Measurements from ENCODE around the gene SLMAP.

Gene SLMAP

DNA sequence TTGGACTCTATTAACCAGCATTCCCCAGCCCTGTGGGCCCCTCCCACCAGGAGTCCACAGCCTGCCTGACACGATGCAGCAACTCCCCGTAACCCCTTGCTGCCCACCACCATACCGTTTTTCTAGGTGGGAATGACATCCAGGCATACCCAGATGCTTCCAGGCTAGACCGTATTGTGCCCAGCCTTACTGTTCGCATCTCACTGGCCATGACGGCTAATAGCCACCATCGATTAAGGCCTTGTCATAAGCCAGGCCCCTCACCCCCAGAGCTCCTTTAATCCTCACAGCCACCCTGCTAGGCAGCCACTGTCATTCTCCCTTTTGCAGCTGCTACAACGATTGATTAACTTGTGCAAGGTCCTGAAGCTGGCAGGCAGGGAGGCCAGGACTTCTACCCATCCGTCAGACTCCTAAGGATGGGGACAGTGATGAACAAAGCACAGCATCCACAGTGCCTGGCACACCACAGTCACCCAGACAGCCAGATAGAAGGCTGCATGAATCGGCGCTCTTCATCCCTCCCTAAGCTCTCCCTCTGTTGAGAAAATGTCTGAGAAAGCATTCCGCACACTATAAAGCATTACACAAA is 192.1 kb downstream of the SLMAP start:
- peak; percentile 36 for DNase-seq

DNA sequence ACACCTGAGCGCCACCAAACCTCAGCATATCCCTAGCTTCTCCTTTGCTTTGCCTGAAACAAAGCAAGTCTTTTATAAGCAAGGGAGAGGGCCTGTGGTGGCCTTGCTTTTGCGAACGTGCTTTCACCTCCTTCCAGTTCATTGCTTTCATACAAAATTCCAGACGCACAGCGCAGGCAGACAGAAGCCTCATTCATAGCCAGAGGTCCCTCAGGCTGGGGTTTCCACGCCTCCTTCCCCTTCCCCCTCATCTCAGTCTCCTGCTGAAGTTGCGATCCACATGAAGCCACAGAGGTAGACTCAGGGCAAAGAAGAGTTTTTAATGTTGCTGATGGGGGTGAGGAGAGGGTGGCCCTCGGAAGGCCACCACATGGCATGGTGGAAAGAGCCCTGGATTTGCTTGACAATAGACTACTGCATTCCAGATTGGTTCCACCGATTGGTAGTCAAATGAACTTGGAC is 192.7 kb downstream of the SLMAP start:
- DNase-seq: peak; percentile 17

DNA sequence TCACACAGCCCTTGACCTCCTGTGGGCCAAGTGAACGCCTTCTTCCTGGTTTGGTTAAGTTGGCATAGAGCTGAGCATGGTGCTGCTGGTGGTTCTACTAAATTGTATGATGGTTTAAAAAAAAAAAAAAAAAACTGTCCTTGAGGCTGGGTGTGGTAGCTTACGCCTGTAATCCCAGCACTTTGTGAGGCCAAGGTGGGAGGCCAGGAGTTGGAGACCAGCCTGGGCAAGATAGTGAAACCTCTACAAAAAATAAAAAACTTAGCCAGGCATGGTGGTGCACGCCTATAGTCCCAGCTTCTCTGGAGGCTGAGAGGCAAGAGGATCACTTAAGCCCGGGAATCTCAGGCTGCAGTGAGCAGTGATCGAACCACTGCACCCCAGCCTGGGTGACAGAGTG is 193.2 kb downstream of the SLMAP start:
- DNase-seq: no peak

DNA sequence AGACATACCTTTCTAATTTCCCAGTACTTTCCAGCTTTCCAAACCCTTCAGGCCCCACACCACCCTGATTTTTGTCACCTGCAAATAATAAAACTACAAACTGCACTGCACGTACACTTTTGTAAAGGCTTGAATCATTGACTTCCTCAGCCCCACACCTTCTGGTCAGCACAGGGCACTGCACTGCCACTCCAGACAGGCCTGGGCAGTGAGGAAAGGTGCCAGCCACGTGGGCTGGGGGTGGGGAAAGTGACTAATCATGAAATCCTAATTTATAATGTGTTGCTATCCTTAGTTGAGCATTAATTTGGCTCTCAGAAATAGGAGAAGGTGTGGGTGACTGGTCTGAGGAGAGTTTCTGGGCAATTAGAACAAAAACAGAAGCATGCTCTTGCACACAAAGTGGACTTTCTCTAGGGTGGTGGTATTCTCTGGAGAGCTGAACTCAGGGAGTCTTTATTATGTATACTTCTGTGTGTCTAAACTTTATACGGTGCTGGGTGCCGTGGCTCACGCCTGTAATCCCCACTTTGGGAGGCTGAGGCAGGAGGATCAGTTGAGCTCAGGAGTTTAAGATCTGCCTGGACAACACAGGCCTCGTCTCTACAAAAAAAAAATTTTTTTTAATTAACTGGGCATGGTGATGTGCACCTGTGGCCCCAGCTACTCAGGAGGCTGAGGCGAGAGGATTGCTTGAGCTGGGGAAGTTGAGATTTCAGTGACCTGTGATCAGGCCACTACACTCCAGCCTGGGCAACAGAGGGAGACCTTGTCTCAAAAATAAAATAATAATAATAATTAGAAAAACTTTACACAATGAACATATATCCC is 193.9 kb downstream of the SLMAP start:
- peak; percentile 42 for DNase-seq

DNA sequence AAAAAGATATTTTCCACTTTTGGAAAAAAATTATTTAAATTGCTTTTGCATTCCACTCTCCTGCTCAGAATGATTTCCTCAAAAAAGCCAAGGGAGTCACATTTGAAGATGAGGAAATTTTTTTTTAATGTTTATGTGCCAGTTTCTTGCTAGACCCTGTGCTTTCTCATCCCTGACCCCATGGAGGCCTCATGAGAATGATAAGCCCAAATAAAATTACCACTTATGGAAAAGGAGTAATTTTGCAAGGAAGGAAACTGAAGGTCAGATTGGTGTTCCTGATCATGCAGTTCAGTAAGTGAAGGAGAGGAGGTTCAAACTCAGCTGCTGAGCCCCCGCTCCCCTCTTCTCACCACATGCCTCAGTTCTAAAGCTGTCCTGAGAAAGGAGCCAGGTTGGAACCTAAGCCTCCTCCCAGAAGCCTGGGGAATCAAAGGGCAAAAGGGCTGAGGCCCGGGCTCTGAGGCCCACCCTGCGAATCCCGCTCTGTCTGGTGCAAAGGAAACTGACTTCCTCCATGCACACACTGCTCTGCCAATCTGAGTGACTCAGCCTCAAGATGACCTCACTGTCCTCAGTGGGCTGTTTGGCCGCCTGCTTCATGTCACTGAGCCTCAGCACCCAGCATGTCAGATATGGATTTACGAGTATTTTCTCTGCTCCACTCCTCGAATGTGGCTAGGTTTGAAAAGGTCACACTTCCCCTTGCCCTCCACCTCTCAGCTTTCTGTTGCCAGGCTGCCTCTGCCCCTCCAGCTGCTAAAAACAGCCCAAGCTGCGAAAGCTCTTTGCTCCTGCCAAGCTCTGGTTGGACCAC is 195.2 kb downstream of the SLMAP start:
- DNase-seq: no peak

DNA sequence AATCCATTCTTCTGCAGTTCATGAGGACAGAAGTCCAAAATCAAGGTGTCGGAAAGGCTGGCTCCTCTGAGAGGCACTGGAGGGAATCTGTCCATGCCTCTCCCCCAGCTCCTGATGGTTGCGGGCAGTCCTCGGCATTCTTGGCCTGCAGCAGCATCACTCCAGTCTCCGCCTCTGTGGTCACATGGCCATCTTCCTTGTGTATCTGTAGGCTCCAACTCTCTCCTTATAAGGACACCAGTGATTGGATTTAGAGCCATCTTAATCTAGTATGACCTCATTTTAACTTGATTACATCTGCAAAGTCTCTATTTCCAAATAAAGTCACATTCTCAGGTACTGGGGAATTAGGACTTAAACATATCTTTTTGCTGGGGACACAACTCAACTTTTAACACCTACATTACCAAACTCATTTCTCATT is 196.1 kb downstream of the SLMAP start:
- no peak for DNase-seq

DNA sequence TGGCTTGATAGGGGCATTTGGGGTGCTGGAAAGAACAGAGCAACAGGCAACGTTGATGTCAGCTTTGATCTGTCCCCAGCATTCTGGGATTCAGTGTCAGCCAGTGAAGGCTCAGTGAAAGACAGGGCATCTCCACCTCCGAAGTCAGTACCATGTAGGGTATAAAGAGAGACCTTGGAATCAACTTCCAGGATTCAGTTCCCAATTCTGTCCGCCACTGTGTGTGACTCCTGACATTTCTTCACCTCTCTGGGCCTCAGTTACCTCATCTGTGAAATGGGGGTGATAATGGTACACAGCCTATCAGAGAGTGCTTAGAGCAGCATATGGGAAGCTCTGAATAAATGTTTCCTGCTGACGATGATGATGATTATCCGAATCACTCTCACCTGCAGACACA is 196.5 kb downstream of the SLMAP start:
- no peak for DNase-seq

DNA sequence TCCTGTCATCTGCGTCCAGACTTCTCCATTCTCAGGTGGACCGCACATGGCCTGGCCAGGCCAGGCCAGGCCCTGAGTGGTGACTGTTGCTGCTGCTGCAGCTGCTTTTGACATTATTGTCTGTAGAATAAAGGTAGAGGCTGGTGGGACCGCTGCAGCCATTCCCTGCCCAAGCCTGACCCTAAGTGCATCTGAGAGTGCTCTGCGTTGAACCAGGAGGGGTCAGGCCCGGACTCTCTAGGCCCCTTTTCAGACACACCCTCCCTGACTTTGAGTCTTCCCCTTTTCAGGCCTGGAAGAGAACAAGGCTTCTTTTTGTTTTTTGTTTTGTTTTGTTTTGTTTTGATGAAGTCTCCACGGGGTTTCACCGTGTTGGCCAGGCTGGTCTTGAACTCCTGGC is 197.5 kb downstream of the SLMAP start:
- no peak for DNase-seq

DNA sequence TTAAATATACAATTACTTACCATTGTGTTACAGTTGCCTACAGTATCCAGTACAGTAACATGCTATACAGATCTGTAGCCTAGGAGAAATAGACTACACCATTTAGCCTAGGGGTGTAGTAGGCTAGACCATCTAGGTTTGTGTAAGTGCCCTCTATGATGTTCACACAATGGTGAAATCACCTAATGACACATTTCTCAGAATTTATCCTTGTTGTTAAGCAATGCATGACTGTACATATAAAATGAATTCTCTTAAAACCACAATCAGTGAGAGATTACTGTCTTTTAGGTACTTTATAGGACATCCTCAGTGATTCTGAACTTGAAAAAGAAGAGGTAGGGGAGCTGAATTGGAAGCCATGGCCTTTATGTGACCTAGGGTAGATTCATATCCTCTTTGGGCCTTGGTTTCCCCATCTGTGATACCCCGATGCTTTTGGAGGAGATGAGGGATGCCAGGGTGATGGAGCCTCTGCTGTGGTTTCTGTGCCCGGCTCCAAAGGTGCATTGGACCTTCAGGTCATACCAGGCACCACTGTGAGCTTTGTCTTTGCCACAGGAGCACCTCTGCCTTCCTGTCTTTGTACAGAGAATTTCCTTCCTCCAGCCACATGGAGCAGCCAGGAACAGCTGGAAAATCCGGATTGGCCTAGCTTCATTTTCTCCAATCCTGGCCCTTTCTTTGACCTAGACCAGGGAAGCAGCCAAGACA is 200.2 kb downstream of the SLMAP start:
- DNase-seq: no peak

DNA sequence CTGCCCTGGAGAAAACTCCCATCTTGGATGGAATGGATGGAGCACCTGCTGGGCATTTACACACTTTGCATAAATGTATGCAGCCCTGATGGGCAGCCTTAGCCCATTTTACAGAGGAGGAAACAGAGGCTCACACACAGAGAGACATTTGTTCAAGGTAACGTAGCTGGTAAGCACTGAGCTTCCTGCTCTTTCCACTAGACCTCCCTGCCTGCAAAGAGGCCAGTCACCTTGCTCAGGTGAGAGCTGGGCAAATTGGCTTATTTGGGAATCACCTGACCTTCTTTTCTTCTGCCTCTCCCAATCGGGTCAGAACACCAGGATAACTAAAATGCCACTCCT is 200.7 kb downstream of the SLMAP start:
- DNase-seq: no peak

DNA sequence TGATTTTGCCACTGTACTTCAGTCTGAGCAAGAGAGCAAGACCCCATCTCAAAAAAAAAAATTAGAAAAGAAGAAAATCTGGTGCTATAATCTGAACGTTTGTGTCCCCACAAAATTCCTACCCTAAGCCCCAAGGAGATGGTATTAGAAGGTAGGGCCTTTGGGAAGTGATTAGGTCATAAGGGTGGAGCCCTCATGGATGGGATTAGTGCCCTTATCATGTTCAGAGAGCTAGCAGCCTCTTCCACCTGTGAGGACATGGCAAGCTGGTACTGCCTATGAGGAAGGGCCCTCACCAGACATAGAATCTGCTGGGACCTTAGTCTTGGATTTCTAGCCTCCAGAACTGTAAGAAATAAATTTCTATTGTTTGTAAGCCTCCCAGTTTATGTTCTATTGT is 201.7 kb downstream of the SLMAP start:
- DNase-seq: no peak

DNA sequence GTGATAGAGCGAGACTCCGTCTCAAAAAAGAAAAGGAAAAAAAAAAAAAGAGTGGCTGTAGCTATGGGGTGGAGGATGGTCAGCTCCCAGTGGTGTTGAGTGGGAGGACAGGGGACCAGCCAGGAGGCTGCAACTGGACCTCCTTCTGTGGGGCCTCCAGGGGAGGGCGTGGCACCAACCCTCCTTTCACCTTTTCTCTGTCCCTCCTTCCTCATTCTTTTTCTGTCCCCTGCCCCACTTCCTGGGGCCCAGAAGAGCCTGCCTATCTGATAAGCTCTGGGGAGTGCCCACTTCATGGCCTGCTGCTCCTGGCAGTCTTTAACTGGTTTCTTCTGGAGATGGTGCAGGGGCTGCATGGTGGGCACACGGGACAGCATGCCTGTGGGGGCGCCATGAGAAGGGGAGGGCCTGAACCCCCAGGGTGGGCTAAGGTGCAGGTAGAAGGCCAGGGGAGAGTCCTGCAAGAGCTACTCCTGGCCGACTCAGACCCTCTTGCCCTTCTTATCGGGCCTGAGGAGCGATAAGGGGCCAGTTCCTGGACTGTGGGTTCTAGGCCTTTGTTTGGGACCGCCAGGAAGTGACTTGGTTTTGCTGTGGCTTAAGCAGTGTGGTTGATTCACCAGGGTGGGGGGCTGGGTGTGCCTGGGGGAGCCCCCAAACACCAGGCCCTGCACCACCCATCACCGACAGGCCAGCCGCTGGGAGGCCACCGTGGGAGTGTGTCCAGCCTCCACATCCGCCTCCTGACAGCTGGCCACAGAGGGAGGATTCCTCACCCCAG is 202.7 kb downstream of the SLMAP start:
- DNase-seq: no peak

DNA sequence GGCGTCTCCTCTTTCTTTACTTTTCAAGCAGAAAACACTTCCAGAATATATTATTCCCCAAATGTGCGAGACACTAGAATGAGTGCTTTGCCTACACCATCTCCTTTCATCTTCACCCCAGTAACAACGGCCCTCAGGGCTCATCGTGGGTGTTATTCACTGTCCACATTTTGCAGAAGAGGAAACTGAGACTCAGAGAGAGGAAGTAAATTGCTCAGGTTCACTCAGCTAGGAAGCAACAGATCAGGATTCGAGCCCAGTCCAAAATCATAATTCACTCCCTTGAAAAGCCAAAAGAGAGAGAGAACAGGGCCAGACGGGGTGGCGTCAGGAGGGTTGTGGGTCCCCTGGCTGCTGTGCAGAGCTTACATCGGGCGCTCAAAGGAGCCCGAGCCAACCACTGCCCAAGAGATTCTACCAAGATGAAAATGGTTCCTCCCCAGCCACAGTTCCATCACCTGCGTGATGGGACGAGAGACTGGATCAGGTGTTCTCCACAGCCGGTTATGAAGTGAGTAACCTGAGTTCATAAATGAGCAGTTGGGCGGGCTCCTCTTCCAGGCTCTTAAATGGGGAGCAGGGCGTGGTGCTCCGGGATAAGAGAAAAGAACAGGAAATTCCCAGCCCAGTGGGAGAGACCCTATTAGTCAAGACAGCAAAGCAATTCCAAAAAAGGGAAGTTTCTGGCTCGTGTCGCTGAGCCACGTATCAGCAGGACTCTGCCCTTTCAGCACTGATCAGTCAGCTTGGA is 203.5 kb downstream of the SLMAP start:
- DNase-seq: no peak

DNA sequence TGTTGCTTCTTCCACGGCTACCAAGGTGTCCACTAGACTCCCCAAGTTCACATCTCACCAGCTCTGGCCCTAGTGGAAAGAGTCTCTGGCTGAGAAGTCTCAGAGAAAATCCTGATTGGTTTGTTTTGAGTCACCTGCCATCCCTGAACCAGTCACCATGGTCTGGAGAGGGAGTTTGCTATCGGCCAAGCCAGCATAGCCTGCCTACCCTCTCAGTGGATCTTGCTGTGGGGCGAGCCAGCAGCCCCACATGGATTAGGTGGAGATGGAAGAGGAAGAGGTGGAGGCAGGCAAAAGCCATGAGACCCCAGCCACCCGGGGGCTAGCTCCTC is 204.0 kb downstream of the SLMAP start:
- no peak for DNase-seq

DNA sequence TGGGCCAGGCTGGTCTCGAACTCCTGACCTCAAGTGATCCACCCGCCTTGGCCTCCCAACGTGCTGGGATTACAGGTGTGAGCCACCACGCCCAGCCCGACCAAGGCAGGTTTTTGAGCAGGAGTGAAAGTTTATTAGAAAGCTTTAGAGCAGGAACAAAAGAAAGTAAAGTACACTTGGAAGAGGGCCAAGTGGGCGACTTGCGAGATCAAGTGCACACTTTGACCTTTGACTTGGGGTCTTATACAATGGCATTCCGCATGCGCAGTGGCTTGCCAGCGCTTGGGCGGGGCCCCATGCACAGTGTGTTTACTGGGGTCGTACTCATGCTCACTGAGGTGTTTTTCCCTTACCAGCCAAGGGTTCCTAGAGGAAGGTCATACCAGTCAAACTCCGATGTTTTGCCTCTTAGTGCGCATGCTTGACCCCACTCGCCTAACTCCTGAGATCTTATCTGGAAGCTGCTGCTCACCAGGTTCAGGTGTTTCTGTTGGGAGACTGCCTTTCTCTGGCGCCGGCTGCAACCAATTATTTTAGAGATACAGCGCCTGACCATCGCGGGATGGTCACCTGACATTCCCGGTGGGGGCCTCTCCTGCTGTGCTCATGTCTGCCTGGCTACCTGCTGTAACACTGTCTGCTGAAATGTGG is 205.2 kb downstream of the SLMAP start:
- no peak for DNase-seq

DNA sequence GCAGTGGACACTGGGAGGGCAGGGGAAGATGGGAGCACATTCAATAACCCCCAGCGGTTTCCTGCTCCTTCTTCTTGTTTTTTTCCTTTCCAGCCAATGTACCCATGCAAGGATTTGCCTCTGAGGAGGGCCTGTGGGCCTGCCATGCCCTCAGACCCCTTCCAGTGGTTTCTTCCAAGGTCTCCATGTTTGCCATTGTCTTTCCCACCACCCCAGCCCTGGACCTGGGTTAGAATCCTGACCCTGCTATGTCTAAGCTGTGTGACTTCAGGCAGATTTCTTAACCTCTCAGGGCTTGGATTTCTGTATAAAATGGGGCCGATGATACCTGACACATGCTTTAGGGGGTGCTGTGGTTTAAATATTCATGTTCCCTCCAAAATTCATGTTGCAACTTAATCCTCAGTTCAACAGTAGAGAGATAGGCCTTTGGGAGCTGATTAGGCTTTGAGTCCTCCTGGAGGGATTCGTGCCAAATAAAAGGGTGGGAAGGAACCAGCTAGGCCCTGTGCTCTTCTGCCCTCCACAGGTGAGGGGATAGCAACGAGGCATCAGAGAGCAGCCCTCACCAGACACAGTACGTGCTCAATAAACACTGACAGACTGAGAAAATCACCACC is 205.8 kb downstream of the SLMAP start:
- DNase-seq: no peak

DNA sequence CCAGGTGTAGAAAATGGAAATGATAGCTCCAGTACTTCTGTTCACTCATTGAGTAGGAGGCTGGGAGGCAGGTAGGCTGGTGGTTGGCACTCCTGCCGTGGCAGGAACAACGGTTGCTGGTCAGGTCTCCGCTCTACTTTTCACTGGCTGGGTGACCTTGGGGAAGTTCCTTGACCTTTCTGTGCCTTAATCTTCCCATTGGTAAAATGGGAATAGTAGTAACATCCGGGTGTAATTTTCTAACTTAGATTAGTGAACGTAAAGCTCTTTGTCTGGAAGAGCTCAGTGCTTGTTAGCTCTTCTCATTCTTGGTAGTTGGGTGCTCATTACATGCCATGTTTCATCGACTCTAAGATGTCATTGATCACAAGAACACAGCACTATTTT is 206.3 kb downstream of the SLMAP start:
- no peak for DNase-seq

DNA sequence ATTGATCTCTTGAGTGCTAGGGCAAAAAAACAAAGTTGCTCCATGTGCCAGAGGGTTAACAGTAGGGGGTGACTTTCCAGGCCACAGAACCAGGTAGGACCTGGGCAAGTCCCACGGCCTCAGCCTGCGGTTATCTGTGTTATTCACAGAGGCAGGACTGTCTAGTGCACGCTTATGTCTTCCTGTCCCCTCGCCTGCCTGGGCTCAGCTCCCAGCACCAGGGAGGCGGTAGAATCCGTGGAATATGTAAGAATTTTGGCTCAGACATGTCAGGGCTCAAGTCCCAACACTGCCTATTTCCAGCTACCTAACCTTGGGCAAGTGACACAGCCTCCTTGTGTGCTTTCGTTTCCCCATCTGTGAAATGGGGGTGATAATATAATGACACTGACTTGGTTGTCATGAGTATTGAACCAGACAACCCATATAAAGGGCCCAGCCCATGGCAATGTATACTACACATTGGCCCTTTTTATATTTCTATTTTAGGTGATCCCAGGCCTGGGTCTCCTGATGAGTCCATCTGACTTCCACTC is 207.8 kb downstream of the SLMAP start:
- DNase-seq: no peak

DNA sequence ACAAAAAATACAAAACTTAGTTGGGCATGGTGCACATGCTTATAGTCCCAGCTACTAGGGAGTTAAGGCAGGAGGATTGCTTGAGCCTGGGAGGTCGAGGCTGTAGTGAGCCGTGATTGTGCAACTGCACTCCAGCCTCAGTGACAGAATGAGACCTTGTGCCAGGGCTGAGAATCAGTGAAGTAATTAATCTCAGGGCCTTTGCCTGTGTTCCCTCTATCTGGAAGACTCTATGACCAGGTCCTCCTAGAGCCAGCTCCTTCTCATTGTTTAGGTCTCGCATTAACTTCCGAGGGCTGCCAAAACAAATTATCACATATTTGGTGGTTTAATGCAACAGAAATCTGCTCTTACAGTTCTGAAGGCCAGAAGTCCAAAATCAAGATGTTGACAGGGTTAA is 210.7 kb downstream of the SLMAP start:
- DNase-seq: no peak

DNA sequence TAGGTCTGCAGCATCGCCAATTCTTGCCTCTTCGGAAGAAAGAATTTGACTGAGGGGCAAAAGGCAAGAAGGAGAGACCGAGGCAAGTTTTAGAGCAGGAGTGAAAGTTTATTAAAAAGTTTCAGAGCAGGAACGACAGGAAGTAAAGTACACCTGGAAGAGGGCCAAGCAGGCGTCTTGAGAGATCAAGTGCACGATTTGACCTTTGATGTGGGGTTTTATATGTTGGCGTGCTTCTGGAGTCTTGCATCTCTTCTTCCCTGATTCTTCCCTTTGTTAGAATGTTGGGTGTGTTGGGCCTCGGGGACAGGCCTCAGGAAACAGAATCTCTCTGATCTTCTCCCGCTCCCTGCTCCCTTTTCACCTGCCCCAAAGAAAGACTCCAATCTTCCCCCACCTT is 211.5 kb downstream of the SLMAP start:
- no peak for DNase-seq

DNA sequence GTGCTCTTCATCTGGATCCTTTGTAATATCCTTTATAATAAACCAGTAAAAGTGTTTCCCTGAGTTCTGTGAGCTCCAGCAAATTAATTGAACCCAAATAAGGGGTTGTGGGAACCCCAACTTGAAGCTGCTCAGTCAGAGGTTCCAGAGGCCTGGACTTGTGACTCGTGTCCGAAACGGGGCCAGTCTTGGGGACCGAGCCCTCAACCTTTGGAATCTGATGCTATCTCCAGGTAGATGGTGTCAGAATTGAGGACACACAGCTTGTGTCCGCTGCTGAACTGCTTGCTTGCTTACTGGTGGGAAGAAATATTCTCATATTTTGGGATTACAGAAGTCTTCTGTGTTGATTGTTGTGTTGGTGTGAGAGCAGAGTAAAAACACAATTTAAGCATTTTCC is 212.4 kb downstream of the SLMAP start:
- DNase-seq: no peak

Data from activated effector memory CD4-positive, alpha-beta T cell treated with anti-CD3 and anti-CD28 coated beads, Interleukin-2, amount 50 U/mL, for 16 hours (primary cell).